Right atrium auricular region (tissue), 2 donors: ENCODE results near the gene ATP13A4. TPM values are rescaled to one million over a fixed set of nuclear protein-coding genes. Genes with fewer than 3 reads are reported as not detected.

ENCODE experiments used
- DNase-seq: peaks from one replicate; pipeline ENCODE4 v3.0.0-alpha.2; 2019; ENCODE audit warnings: low spot score
- H3K27ac ChIP-seq, 2 donors: fragments of 200-600 bp; sonication (generic); 1 replicate in 1 of 2; 2 replicates in 1 of 2; pipeline ENCODE4 v1.5.1; 2016 to 2019
- H3K27me3 ChIP-seq, 2 donors: fragments of 200-600 bp; sonication (generic); one replicate each; pipeline versions ENCODE4 v1.5.1 to v1.6.0; 2017 to 2019
- H3K36me3 ChIP-seq: fragments of 200-600 bp; sonication (generic); one replicate; pipeline ENCODE4 v1.5.1; 2016
- H3K4me1 ChIP-seq, 2 donors: fragments of 200-600 bp; sonication (generic); one replicate each; pipeline versions ENCODE4 v1.5.1 to v1.6.0; 2017 to 2019
- H3K4me3 ChIP-seq, 2 donors: fragments of 200-600 bp; sonication (generic); 1 replicate in 1 of 2; 2 replicates in 1 of 2; pipeline ENCODE4 v1.5.1; 2017 to 2019; ENCODE audit warnings: mild to moderate bottlenecking in 1 of 2, moderate library complexity in 1 of 2
- H3K9me3 ChIP-seq, 2 donors: fragments of 200-600 bp; sonication (generic); one replicate each; pipeline ENCODE4 v1.5.1; 2019
- CTCF ChIP-seq, 2 donors: fragments of 200-600 bp; sonication (generic); IDR thresholded peaks; one replicate each; pipeline ENCODE4 v1.5.1; 2019; ENCODE audit warnings: antibody characterized with exemption in 2 of 2
- total RNA-seq, 2 donors: library from RNA; depleted of rRNA; stranded (reverse); fragments of >200 nt; gene quantifications; one replicate each; pipeline ENCODE4 v1.1.0, GENCODE V29; 2016

The ATP13A4 gene
- total RNA-seq, 2 donors from 2014 or later, result not detected

- Histone ChIP-seq H3K36me3 (no peaks in the 10 kb centered on the region), H3K4me3 (no peak overlapping the region), H3K27me3 (no peaks in the 10 kb centered on the region), H3K9me3 (no peaks in the 10 kb centered on the region), H3K4me1 (no peaks in the 10 kb centered on the region), H3K27ac (no peak overlapping the region)
- no peak for TF ChIP-seq CTCF (IDR thresholded peaks at IDR 0.05)
- DNase-seq, result no peak
Measured at GRCh38 chr3:193446965-193447602, 107.6 kb downstream of the ATP13A4 start.

- Histone ChIP-seq H3K4me3 (no peak overlapping the region), H3K27ac (no peak overlapping the region), H3K36me3 (no peaks in the 10 kb centered on the region), H3K4me1 (no peaks in the 10 kb centered on the region), H3K27me3 (no peaks in the 10 kb centered on the region), H3K9me3 (no peaks in the 10 kb centered on the region)
- DNase-seq, result no peak
- no peak for TF ChIP-seq CTCF (IDR thresholded peaks at IDR 0.05)
Measured at GRCh38 chr3:193439423-193439822, 115.3 kb downstream of the ATP13A4 start.

GRCh38 chr3:193418576-193419373, 135.9 kb downstream of the ATP13A4 start:
- no peak for TF ChIP-seq CTCF (IDR thresholded peaks at IDR 0.05)
- Histone ChIP-seq H3K9me3 (peaks cover 0 to 21% of the 10 kb centered on the region in 2 donors), H3K27me3 (no peaks in the 10 kb centered on the region), H3K36me3 (no peaks in the 10 kb centered on the region), H3K27ac (no peak overlapping the region), H3K4me1 (no peaks in the 10 kb centered on the region), H3K4me3 (no peak overlapping the region)
- no peak for DNase-seq

GRCh38 chr3:193416629-193417028, 138.1 kb downstream of the ATP13A4 start:
- no peaks in the 10 kb centered on the region for H3K27me3 ChIP-seq
- no peak for DNase-seq
- no peaks in the 10 kb centered on the region for H3K4me1 ChIP-seq
- no peak overlapping the region for H3K4me3 ChIP-seq
- H3K9me3 ChIP-seq, result peaks cover 0 to 16% of the 10 kb centered on the region in 2 donors
- H3K36me3 ChIP-seq, result no peaks in the 10 kb centered on the region
- TF ChIP-seq CTCF (IDR thresholded peaks at IDR 0.05), result no peak
- no peak overlapping the region for H3K27ac ChIP-seq

- H3K27ac ChIP-seq, result no peak overlapping the region
- H3K36me3 ChIP-seq, result no peaks in the 10 kb centered on the region
- no peak for TF ChIP-seq CTCF (IDR thresholded peaks at IDR 0.05)
- DNase-seq, result no peak
- H3K4me1 ChIP-seq, result no peaks in the 10 kb centered on the region
- no peak overlapping the region for H3K4me3 ChIP-seq
- H3K27me3 ChIP-seq, result no peaks in the 10 kb centered on the region
- H3K9me3 ChIP-seq, result no peaks in the 10 kb centered on the region
Measured at GRCh38 chr3:193407688-193408087, 147.0 kb downstream of the ATP13A4 start.
